Fibroblast of skin of scalp (primary cell): ENCODE data around the gene NNMT. TPM values are rescaled to one million over a fixed set of nuclear protein-coding genes. Genes with fewer than 3 reads are reported as not detected.

Experiments
- DNase-seq: peaks from one replicate; pipeline ENCODE4 v3.0.0-alpha.2; 2013
- polyA plus RNA-seq, 2 experiments: library from polyadenylated mRNA; unstranded; fragments of 120-200 nt; gene quantifications; one replicate each; pipeline ENCODE4 v1.2.1, GENCODE V29; 2013; ENCODE audit not compliant: insufficient read length in 2 of 2

The NNMT gene
- polyA plus RNA-seq (2013, experiment 1 of 2; ENCODE audit: insufficient read length): 453 TPM
- polyA plus RNA-seq (2013, experiment 2 of 2; ENCODE audit: insufficient read length): 447 TPM

DNA sequence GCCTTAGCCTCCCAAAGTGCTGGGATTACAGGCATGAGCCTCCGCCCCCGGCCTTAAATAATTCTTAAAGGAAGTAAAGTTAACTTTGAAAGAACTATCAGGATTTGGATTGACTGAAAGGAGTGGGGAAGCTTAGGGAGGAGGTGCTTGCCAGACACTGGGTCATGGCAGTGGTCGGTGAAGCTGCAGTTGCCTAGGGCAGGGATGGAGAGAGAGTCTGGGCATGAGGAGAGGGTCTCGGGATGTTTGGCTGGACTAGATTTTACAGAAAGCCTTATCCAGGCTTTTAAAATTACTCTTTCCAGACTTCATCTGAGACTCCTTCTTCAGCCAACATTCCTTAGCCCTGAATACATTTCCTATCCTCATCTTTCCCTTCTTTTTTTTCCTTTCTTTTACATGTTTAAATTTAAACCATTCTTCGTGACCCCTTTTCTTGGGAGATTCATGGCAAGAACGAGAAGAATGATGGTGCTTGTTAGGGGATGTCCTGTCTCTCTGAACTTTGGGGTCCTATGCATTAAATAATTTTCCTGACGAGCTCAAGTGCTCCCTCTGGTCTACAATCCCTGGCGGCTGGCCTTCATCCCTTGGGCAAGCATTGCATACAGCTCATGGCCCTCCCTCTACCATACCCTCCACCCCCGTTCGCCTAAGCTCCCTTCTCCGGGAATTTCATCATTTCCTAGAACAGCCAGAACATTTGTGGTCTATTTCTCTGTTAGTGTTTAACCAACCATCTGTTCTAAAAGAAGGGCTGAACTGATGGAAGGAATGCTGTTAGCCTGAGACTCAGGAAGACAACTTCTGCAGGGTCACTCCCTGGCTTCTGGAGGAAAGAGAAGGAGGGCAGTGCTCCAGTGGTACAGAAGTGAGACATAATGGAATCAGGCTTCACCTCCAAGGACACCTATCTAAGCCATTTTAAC is at the start of gene NNMT:
Gene NNMT, plus strand, starts transcription at position 724 of the 929 bp plus-strand sequence. Its CDS starts 158 bp downstream, at position 882.
- peak; percentile 99 for DNase-seq

DNA sequence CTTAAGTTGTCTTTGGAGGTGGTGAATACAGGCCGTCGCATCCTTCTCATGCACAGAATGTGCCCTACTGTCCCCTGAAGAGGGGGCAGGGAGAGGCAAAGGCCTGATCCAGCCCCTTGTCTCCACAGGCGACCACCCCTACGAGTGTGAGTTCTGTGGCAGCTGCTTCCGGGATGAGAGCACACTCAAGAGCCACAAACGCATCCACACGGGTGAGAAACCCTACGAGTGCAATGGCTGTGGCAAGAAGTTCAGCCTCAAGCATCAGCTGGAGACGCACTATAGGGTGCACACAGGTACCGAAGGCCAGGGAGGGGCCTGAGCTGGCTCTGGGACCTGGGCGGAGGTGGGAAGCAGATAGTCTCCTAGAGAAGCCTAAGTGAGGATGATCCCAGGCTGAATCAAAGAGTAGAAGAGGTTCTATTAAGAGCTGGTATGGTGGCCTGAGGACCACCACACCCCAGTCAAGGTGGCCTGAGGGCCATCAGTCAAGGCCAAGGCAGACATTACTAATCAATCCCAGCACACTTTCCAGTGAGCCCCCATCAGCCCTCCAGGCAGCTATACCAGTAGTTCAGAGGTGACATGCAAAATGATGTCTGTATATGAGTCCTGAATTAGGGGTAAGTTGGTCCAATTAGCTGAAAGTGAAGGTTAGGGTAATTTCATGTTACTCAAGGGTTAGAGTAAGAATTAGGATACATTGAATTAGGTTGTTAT is 49.0 kb upstream of the NNMT start:
- no peak for DNase-seq

DNA sequence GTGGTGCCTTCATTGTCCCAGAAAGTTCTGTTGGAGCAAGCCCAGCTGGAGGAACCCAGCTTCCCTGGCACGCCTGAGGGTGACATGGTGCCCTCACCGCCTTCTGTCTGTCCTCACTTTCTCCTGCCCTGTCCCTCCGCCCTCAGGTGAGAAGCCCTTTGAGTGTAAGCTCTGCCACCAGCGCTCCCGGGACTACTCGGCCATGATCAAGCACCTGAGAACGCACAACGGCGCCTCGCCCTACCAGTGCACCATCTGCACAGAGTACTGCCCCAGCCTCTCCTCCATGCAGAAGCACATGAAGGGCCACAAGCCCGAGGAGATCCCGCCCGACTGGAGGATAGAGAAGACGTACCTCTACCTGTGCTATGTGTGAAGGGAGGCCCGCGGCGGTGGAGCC is 46.0 kb upstream of the NNMT start:
- DNase-seq: no peak

DNA sequence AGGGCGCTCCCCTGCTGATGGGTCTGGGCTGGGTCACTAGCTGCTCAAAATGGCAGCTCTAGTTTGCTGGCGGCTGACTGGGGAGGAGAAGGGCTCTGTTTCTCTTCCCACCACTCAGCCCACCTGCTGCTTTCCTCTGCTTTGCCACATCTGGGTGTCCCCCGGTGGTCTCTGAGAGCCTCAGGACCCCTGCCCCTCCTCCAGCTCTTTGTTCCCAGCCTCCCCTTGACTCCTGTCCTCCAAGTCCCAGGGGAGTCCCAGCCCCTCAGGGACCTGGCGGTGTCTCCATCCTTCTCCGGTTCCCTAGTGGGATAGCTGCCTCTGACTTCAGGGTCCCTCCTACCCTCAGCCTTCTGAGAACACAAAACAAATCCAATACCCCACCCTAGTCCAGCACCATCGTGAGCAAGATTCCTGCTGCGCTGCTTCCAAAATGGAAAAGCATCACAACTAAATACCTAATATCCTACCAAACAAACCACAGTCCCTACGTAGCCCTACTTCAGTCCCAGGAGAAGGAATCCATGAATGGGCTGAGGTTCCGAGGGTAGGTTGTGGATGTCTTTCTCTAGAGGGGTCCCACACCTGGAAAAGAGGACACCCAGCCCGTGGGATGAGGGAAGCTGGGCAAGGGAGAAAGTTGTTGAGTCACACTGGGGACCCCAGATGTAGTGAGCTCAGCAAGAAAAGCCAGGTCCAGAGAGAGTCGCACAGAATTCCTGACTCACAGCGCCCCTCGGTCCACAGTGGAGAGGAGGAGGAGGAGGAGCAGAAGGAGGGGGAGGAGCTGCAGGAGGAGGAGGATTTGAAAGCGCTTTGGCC is 45.0 kb upstream of the NNMT start:
- no peak for DNase-seq

DNA sequence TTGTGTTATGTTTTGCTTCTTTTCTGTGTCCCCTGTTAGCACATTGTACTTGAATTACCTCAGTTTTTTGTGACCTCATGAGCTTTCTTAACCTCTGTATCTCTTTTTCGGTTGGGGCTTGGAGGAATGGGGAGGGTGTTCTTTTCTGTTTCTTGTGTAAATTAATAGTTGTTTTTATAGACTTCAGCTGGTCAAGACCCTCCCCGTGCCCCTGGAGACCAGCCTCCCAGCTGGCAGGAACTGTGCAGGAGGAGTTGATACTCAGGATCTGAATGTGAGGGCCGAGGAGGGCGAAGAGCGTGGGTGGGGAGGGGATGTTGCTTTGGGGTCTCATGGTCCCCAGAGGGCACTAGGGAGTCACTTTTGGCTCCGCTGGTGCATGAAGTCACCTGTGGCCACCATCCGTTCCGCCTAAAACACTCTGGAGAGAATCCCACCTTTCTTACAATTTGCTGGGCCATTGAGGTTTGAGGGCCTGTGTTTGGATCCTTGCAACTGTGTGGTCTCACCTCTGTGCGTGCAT is 44.3 kb upstream of the NNMT start:
- DNase-seq: no peak

DNA sequence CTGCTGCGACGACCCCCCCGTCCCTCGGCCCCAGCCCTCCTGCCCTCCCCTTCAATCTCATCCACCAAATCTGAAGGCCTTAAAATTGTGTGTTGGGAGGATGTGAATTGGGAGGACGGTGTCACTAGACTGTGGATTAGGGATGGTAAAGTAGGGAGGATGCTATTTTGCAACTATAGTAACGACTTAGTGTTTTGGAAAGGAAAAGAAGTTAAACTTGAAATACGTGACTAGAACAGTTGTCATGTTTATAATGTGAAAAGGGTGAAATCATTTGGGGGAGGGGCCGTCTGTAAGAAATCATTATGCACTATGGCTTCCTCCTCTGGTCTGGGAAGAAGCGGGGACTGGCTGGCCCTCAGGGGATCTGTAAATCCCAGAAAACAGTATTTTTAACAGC is 43.4 kb upstream of the NNMT start:
- DNase-seq: no peak

DNA sequence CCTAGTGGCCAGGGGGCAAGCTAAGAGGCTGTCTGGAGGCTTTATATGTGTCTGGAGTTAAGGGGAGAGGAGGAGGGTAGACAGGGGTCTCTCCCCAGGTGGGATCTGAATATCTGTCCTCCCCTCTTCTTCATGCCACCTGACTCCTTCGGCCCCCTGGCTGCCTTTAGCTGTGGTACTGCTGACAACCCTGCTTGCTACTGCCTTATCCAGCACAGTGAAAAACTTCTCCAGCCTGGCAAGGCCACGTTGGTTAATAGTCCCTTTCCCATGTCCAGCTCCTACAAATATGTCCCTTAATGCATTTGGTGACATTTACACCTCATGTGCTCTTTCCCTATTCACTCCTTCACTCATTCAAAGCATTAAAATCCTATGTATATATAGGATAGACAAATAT is 42.4 kb upstream of the NNMT start:
- DNase-seq: no peak

DNA sequence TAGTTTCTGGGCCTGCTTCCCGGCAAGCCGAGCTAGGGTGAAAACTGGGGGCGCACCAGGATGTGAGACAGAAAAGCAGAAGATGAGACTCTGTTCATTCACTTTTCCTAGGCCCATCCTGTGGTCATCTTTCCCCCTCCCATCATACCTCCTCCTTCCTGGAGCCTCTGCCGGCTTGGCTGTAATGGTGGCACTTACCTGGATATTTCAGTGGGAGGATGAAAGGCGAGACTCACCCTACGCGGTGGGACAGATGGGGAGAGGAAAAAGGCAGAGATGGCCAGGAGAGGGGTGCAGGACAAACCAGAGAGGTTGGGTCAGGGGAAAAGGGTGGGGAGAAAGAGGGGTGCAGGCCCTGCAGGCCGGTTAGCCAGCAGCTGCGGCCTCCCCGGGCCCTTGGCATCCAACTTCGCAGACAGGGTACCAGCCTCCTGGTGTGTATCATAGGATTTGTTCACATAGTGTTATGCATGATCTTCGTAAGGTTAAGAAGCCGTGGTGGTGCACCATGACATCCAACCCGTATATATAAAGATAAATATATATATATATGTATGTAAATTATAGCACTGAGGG is 41.5 kb upstream of the NNMT start:
- no peak for DNase-seq

DNA sequence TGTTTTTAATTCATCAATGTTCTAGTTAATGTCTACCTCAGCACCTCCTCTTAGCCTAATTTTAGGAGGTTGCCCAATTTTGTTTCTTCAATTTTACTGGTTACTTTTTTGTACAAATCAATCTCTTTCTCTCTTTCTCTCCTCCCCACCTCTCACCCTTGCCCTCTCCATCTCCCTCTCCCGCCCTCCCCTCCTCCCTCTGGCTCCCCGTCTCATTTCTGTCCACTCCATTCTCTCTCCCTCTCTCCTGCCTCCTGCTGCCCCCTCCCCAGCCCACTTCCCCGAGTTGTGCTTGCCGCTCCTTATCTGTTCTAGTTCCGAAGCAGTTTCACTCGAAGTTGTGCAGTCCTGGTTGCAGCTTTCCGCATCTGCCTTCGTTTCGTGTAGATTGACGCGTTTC is 40.9 kb upstream of the NNMT start:
- DNase-seq: no peak

DNA sequence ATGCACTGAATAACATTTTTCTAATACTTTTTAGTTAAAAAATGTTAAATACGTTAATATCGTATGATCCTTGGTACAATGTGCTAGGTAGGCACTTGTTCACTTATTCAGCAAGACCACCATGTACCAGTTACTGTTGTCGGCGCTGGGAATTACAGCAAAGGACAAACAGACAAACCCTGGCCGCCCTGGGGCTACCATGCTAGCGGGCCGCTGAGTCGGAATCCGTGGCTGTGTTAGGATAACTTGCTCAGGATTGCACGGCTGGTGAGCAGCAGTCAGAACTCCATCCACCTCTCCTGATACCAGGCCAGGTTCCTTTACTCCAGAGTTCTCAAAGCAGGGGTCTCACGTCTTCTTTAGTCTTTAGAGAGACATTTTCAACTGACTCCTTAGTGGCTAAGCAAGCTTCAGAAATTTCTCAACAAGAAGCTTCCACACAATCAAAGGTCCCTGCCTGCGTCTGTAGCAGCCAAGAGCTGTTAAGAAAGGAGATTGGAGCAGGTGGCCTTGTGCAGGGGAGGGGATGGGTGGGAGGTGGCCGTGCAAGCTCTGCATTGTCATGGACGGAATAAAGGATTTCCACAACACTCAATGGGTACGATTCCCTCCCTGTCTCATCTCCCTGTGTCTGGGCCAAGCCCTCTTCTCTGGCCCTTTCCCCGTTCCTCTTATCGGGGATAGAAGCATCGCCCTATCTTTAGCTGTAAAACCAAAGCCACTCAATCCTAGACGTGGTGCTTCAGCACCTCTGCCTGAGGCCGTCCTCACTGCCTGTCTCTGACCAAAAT is 39.8 kb upstream of the NNMT start:
- no peak for DNase-seq

DNA sequence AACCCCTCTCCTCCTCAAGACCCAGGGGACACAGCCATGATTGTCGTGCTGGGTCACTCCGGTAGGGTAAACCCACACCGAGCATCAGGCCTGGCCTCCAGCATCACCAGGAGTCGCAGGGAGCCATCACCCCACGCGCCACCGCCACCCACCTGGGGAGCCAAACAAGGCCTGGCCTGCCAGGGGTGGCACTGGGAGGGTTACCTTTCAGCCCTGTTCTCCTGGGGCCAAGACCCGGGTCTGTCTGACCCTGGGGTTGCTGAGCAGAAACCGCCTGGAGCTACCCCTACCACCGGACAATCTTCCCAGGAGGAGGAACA is 39.3 kb upstream of the NNMT start:
- no peak for DNase-seq

DNA sequence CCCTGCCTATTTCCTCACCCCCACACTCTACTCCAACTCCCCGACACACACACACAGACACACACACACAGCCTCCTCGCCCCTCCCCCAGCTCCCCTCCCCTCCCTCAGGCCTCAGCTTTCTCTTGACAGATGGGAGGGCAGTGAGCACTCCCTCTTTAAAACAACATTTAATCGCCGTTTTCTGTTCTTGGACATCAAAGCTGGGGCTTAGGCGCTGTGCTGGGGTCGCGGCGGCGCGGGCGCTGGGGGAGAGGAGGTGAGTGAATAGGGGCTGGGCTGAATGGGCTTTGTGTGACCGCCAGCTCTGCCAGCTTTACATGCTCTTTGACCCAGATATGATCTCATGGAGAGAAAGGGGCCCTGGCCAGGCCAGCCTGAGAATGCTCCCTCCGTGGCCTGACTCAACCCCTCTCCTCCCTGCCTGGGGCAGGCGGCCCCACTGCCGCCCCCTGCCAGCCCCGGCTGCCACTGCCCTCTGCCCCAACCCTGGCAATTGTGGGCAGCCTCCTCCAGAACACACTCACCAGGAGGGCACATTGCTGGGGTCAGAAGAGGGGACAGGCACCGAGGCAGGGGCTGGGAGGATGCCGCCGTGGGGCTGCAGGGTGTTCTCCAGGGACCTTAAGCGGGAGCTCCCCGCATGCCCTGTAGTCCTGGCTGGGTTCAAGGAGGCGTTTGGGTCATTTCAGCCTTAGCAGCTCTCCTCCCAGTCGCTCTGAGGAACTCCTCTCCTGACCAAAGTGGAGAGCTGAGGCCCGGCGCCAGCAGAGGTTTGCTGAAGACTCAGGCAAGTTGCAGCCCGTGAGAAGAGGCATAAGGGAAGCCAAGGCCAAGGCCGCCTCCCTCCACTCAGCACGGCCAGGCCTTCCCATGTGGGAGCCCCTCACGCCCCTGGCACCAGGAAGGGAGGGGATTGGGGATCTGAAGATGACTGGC is 38.3 kb upstream of the NNMT start:
- no peak for DNase-seq

DNA sequence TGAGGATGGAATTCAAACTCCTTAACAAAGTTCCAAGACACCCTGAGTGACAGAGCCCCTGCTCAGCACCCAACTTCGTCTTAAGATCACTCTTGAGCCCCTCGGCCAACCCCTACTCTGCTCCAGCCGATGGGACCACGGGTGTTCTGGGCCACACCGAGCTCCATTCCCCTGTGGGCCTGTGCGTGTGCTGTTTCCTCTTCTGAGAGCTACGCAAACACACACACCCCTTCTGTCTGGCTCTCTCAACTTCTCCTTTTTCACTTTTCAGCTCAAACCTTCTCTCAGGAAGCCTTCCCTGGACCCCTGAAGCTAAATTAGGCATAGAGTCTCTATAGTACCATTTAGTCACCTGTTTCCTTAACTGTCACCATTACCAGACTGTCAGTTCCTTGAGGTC is 37.5 kb upstream of the NNMT start:
- no peak for DNase-seq

DNA sequence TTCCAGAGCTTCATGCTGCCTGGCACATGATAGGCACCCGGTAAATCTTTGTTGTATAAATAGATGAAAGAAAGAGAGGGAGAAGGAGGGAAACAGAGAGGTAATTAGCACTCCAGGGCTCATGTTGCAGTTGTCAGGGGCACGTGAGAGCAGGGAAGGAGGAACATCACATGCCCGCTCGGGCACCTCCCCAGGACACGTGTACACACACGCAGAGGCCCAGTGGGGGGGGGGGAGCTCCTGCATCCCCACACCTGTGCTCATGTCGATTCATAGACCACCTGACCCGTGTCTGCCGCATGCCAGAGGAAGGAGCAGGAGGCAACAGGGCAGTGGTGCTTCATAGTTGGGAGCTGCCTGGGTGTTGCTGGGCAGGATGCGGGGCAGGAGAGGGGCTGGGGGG is 37.1 kb upstream of the NNMT start:
- DNase-seq: no peak

DNA sequence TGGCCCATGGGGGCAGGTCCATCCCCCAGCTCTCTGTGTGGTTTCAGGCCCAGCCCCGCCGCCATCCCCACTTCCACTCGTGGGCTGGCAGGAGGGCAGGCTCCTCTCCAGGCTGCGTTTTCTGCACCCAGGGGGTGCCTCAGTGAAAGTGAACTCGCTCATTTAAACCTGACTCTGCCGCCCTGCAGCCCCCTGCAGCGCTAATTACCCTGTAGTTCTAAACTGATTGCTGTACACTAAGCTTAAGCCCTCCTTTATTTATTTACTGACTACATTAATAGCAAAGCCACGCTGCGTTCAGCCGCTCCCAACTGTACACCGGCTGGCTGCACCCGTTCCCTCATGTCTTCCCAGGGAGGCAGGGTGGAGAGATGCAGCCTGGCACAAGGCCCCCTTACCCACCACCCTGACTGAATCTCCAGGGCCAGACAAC is 36.6 kb upstream of the NNMT start:
- DNase-seq: no peak

DNA sequence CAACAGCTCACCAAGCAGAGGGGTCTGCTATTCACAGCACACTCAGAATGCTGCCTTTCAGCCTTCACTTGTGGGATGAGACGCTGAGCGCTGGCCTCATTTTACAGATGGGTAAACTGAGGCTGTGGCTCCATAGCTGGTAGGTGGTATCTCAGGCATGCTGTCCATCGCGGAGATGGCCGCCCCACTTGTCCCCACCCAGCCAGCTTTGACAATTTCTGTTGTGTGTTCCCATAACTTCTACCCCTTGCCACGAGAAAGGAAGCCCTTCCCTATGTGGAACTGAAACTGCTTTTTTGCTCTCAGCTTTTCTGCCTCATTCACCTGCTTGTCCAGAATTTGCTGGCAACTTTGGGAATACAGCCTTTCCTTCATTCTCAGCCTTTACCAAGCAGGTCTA is 36.1 kb upstream of the NNMT start:
- DNase-seq: no peak

DNA sequence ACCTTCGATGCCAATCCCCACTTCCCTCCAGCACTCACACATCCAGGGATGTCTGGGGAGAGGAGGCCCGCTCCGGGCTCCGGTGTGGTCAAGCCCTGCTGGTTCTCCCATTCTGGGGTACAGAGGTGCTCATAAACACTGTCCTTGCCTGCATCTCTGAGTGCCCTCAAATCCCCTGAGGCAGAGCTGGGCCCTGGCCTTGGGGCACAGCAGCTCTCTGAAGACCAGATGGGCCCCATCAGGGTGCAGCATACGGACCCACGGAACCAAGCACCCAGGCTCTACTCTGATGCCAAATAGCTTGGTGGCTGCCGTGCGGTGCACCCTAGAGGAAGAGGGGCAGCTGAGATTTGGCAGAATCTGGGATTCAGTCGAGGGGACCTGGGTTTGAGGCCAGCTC is 35.7 kb upstream of the NNMT start:
- no peak for DNase-seq

DNA sequence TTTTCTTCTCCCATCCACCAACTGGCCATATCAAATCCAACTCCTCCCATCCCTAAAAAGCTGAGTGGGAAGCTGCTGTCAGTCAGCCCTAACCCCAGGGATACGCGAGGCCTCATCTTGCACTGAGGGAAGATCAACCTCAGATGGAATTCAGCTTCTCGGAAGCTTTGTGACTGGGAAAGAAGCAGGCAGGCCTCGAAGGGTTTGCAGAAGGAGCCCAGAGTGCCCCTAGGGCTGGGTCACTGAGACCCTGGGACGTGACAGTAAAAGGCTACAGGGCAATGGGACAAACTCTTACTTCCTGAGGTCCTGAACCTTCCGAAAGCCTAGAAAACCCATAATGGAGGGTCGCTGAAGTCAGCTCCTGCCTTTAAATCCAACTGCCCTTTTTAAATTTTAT is 34.4 kb upstream of the NNMT start:
- DNase-seq: no peak

DNA sequence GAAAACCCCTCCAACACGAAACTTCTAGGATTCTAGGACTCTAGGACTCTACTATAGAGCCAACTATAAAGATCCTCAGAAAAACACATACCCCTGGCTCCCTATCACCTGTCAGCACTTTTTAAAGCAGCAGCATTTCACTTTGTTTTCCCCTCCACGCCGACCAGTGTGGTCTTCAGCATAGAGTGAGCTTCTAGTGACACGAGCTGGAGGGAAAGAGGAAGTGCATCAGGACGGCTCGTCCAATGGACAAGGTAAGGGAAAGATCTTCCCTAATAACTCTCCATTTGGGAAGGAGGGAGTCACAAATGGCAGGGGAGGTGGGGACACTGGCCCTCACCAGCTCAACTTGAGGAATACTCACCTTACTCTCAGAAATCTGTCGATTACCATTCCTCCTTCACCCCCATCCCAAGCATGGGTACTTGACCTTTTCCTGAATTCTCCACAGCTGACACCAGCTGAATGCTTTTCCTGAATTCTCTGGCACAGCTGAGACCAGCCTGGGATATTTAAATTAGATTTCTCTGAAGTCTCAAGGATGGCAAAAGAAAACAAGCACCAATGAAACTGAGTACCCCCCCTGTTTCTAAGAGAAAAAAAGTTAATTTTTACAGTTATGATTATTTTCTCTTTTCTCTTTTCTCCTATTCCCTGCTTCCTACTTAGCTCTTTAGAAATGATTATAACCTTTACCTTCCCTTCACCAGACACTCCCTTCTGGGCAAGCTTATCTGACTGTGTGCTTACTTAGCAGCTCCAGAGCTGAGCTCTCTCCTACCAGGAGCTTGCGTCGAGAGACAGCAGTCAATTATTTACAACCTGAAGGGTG is 33.3 kb upstream of the NNMT start:
- DNase-seq: peak; percentile 59
